Stimulated activated CD8-positive, alpha-beta memory T cell treated with anti-CD3 and anti-CD28 coated beads, Interleukin-7, amount 100 ng/mL, for 4 hours (primary cell): ENCODE data around the gene ABL2.
"Not testable (repeated sequence)": the region's sequence is repeated elsewhere in the genome, so short reads cannot be mapped to it uniquely, and the experiment has no call there.

ENCODE experiments used
- DNase-seq, 2 donors: peaks; one replicate each; pipeline ENCODE4 v3.0.0-alpha.2; 2020; ENCODE audit warnings: low read depth in 2 of 2

ABL2 gene

GRCh38 chr1:179217943-179218507 is 11.5 kb downstream of the ABL2 start:
- DNase-seq, result no peak

DNA sequence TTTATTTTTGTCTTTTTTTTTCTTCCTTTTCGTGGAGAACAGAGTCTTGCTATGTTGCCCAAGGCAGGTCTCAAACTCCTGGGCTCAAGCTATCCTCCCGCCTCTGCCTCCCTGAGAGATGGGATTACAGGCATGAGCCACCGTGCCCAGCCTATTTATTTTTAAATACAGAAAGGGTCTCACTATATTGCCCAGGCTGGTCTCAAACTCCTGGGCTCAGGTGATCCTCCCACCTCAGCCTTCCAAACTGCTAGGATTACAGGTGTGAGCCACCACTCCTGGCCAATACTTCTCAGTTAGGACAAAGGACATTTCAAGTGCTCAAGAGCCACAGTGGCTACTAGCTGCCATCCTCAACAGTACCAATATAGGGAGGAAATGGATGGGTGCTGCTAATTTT is 16.2 kb downstream of the ABL2 start:
- DNase-seq, result not testable (repeated sequence)

DNA sequence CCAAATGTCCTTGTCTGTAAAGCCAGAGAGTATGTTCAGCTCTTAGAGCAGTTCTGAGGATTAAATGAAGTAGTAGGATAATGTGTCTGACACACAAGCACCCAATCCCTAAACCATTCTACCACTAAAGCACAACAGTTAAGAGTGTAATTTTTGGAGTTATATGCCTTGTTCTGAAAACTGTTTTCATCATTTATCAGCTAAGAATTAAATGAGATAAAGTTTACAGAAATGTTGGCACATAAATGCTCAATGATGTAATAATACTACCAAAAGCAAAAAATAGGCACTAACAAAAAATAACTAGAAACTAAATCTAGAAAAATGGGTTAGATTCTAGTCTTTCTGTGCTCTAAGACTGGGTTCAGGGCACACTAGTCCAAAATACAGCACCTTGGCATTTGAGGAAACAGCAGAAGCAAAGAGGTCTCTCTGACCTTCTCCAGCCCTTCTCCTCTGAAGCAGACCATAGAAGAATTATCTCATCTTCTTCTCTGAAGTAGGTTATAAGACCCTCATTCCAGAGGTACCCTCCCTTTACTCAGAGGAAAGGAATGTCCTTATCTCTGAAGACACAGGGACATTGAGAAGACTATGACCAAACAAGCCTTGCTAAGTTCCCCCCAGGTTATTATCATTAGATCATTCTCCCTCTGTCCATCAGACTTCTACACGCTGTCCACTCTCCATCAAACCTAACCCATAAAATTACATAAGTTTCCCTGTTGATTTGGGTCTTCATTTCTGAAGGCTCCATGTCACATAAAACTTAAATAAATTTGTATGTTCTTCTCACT is 20.6 kb downstream of the ABL2 start:
- DNase-seq, result no peak

GRCh38 chr1:179206812-179207211 is 22.7 kb downstream of the ABL2 start:
- DNase-seq, result no peak

DNA sequence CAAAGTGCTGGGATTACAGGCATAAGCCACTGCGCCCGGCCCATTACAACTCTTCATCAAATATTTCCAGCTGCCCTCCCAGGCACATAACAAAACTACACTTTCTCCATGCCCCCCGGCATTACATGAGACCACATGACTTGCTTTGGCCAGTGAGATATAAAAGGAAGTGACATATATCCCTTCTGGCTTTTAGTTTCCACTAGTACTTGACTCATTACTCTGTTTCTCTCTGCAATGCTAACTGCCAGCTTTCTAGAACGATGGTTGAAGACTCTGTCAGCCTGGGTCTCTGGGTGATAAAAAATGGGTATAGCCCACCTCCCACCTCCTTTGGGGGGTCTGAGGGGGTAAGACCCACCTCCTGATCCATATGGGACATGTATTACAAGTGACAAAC is 24.2 kb downstream of the ABL2 start:
- no peak for DNase-seq

GRCh38 chr1:179202161-179202560 is 27.3 kb downstream of the ABL2 start:
- no peak for DNase-seq

DNA sequence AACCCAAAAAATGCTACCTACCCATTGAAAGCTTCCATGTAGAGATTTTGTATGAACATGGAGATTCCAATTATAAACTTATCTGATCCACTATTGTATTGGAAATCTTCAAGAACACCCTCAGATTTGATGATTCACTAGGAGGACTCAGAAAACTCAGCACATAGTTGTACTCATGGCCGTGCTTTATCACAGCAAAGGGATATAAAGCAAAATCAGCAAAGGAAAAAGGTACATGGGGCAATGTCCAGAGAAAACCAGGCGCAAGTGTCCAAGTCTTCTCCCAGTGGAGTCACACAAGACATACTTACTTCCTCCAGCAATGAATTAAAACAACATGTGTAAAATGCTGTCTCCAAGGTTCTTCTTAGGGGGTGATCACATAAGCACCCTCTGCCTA is 28.9 kb downstream of the ABL2 start:
- DNase-seq, result no peak

DNA sequence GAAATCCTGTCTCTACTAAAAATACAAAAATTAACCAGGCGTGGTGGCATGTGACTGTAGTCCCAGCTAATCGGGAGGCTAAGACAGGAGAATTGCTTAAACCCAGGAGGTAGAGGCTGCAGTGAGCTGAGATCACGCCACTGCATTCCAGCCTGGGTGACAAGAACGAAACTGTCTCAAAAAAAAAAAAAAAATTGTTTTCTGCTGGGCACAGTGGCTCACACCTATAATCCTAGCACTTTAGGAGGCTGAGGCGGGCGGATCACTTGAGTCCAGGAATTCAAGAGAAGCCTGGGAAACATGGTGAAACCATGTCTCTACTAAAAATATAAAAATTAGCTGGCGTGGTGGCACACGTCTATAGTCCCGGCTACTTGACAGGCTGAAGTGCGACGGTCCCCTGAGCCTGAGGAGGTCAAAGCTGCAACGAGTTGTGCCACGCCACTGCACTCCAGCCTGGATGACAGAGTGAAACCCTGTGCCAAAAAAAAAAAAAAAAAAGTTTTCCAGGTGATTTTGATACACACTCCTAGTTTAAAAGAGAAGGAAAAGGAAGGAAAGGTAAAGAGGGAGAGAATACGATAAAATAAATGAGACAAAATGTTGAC is 31.7 kb downstream of the ABL2 start:
- no peak for DNase-seq

- DNase-seq, result not testable (repeated sequence)
Observed at GRCh38 chr1:179195857-179196256, 33.6 kb downstream of the ABL2 start.

- no peak for DNase-seq
Observed at GRCh38 chr1:179195376-179195775, 34.1 kb downstream of the ABL2 start.

- DNase-seq, result no peak
Observed at GRCh38 chr1:179194068-179194537, 35.4 kb downstream of the ABL2 start.

DNA sequence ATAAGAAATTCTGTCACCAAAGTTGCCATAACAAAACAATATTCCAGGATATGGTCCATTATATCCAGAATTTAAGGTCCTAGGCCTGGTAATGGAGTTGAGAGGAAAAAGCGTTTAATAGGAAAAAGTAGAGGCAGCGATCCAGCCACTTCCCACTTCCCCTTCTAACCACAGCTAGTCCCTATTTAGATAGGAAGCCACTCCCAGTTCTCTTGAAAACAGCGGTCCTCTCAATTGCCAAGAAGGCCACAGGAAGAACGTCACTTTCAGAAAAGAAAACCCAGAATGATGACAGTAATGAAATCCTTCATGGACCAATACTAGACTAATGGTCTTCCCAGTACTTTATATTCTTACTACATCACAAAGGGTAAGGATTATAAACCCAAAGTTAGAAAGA is 38.6 kb downstream of the ABL2 start:
- DNase-seq, result no peak

DNA sequence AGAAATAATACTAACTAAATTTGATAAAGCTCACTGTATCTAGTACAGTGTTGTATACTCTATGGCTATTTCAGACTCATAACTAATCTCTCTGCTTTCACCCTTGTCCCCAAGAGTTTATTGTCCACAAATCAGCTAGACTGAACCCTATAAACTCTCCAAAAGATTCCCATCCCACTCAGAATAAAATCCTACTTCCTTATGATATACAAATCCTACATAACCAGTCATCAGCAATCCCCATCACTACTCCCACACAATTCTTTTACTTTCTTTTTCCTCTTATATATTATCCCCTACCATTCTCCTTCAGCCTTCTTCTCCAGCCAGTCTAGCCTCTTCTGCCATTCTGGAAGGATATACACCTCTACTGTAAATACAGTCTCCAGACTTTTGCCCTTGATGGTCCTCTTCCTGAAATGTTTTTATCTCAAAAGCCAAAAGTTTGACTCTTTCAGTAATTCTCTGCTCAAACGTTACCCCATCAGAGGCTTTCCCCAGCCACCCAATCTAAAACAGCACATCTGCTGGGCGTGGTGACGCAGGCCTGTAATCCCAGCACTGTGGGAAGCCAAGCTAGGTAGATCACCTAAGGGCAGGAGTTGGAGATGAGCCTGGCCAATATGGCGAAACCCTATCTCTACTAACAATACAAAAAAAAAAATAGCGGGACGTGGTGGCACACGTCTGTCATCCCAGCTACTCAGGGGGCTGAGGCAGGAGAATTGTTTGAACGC is 41.6 kb downstream of the ABL2 start:
- no peak for DNase-seq

DNA sequence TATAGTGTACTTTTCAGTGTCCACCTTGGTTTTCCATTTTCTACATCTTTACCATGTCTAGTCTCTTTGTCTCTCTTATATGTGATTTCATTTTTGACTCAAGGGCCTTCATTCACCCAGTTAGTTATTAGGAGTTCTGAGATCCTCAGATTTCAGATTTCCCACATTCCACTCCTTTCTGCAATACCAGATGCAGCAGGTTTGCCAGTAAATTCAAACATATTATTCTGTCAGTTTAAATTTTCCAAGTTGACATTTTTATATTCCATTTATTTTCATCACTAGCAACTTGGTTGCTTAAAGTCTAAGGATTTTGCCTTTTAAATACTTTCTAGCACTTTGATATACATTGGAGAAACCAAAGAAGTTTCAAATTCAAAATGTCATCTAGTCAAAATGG is 42.4 kb downstream of the ABL2 start:
- no peak for DNase-seq

- no peak for DNase-seq
Observed at GRCh38 chr1:179184403-179184802, 45.1 kb downstream of the ABL2 start.

DNA sequence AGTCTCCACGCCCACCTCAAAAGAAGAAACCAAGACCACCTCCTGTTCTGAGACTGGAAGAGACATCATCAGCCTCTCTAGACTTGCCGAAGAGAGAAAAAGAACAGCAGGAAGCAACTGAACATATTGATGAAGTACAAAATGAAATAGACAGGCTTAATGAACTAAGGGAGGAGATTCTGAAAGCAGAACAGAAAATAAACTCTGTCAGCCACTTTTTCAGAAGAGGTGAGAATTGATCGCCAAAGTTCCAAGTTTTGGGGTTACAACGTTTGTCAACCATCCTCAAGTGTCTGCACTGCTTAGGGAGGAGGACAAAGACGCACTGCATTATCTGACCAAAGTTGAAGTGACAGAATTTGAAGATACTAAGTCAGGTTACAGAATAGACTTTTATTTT is 45.6 kb downstream of the ABL2 start:
- no peak for DNase-seq

- DNase-seq, result no peak
Observed at GRCh38 chr1:179178950-179179349, 50.5 kb downstream of the ABL2 start.

GRCh38 chr1:179178183-179178582 is 51.3 kb downstream of the ABL2 start:
- no peak for DNase-seq

DNA sequence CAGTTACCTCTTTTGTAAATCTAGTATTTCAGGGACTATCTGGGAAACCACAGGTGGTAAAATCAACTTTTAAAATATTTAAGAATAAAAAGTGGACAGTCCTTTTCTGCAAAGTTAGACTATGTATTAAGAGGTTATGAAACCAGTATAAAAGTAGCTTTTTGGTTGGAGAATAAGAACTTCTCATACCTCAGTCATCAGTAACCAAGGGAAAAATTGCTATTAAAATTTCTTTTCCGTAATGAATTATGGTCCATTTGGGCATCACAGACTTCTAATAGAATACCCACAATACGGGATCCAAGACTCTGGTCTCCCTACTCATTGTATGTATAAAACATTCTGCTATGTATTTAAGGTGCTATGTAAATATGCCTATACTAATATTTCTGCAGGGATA is 51.9 kb downstream of the ABL2 start:
- DNase-seq, result no peak

- DNase-seq, result no peak
Observed at GRCh38 chr1:179177182-179177581, 52.3 kb downstream of the ABL2 start.

DNA sequence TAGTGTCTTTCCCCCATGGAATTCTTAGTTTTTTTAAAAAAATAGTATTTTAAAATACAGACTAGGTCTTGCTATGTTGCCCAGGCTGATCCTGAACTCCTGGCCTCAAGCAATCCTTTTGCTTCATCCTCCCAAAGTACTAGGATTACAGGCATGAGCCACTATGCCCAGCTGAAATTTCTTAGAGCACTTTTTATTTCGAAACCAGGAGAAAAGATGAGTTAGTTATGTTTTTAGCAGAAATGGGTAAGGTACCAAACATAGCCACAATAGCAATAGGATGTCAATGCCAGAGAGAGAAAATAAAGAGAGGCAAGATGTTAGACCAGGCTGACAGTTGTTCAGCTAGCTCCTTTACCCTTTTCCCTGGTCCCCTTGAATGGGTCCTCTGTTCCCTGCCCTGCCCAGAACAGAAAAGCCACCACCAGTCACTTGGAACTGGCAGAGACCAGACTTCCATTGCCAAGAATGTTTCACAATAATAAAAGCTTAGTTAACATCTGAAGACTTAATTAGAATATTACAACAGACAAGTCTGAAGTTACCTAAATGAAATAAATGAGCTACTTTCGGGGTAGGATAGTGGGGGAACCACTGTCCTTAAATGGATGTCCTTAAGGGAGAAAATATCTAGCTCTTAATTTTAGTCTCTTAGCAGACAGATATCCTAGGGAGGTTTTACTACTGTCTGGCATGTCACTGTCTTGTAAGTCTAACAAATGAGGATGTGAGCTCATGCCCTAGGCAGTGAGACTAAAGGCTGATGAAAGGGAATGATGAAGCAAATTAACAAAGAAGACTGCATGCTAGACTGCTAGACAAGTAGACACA is 54.3 kb downstream of the ABL2 start:
- DNase-seq, result no peak

GRCh38 chr1:179170468-179170770 is 59.1 kb downstream of the ABL2 start:
- DNase-seq, result not testable (repeated sequence)
